ENCODE data around the gene CEP95.
"Not testable (repeated sequence)": the region's sequence is repeated elsewhere in the genome, so short reads cannot be mapped to it uniquely, and the experiment has no call there.

The CEP95 gene, protein sequence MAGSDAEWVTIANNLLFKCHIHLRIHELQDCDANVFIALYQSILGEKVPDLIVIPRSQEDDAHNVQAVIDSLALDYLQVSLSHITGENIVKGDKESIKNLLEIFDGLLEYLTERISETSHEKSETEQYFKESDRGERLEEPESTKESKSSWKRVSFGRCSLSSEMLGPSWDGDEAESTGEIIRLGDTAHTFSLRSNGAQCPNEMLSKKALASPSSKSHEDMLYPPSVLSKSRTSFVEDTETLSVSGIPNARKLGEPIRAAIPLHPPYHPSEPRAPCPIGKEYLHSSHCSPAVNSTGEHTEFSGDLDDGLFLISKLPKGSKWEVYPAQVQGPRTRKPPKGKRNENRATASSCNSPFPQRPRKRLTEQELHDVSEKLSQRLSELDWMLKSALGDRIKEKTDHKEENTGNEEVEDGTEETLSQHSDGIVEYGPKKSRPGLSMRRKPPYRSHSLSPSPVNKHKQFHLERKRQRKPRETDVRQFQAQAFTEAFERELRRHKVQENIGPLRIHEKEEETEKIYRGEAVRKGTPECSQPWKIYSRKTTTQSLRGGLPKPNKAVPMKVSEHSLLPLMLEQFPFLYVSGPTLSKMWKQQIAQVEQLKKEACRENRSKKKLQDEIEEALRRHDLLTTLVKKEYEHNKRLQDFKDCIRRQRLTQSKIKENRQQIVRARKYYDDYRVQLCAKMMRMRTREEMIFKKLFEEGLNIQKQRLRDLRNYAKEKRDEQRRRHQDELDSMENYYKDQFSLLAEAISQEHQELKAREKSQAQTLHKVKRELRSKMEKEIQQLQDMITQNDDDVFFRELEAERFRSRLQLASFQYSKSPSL

DNA sequence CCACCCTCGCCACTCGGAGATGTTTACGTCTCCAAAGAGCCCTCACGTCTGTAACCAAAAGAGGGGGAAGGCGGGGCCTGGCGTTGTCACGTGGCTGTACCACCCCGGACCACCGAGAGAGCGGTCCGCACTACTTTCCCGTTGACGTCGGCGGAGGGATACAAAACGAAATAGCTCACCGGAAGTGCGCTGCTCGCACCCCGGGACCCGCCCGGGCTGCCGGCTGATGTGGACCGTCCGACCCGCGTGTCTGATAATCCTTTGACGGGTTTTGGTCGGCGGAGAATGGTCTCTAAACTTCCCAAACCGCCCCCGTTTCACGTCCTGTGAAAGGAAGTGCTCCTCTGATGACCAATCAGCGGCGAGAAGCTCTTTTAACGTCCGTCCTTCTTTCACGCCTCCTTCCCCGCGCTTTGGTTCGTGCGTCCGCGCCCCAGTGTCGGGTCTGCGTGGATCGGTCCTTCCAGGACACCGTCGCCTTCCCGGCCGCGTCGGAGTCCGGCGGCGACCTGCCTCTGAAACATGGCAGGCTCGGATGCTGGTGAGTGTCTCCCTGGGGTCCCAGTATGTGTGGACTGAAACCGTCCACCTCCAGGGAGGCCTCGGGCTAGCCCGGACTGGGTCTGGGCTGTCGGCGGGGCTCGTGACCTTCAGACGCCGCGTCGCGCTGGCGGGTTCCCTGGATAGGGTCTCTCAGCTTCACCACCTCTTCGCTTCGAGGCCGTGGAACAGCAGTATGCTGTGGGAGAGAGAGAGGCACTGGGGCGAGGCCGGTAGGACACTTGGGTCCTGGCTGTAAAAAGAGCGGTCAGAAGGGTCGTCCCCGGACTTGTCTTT, at the start of gene CEP95:
CEP95 (plus strand) TSS at position 402 of the 837 bp plus-strand sequence; CDS start at position 523, 121 bp downstream.
- DNase-seq (ENCODE audit: low read depth) = peak; percentile 98

DNA sequence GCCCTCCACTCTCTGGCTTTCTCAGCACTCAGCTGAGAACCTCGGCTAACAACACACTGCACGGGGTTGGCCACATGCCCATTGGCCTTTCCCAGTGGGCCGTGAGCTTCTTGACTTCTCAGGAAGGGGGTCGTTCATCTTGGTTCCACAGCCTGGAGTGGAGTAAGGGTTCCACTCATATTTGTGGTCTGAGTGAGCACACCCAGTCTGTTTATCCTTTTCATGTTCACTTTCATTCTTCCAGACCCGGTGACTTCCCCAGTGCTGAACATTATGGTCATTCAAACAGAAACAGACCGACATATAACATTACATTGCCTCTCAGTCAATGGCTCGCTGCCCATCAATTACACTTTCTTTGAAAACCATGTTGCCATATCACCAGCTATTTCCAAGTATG, 49.6 kb upstream of the CEP95 start:
- DNase-seq (ENCODE audit: low read depth) = peak; percentile 79

GRCh38 chr17:64458756-64459155, 48.0 kb upstream of the CEP95 start:
- no peak for DNase-seq (ENCODE audit: low read depth)

GRCh38 chr17:64459284-64459747, 47.5 kb upstream of the CEP95 start:
- peak; percentile 67 for DNase-seq (ENCODE audit: low read depth)

DNA sequence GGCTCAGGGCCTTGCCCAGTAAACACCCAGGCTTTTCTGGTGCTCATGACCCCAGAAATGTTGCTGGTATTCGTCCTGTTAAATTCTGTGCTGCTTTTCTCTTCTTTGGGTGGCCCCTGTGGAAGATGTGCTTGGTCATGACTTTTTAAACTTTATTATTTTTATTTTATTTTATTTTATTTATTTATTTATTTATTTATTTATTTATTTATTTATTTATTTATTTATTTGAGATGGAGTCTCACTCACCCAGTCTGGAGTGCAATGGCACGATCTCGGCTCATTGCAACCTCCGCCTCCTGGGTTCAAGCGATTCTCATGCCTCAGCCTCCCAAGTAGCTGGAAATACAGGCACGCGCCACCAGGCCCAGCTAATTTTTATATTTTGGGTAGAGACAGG, 47.0 kb upstream of the CEP95 start:
- not testable (repeated sequence) for DNase-seq (ENCODE audit: low read depth)

DNA sequence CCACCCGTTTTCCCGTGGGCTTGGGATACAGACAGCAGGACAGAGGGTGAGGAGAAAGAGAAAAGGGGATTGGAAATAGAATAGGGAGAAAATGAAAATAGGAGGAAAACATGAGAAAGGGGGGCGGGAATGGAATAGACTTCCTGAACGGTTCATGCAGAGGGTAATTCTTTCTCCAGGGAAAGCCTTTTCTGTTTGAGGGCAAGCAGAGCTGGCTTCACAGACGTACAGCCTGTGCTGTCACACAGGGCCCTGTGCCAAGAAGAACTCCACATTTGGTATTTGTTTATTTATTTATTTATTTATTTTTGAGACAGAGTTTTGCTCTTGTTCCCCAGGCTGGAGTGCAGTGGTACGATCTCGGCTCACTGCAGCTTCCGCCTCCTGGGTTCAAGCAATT, 45.8 kb upstream of the CEP95 start:
- no peak for DNase-seq (ENCODE audit: low read depth)

GRCh38 chr17:64461788-64462187, 45.0 kb upstream of the CEP95 start:
- DNase-seq (ENCODE audit: low read depth) = no peak

GRCh38 chr17:64466019-64466735, 40.6 kb upstream of the CEP95 start:
- DNase-seq (ENCODE audit: low read depth) = no peak

- not testable (repeated sequence) for DNase-seq (ENCODE audit: low read depth)
Measured at GRCh38 chr17:64466834-64467233, 39.9 kb upstream of the CEP95 start.

GRCh38 chr17:64470625-64471024, 36.2 kb upstream of the CEP95 start:
- no peak for DNase-seq (ENCODE audit: low read depth)

GRCh38 chr17:64471440-64471839, 35.3 kb upstream of the CEP95 start:
- DNase-seq (ENCODE audit: low read depth) = no peak

DNA sequence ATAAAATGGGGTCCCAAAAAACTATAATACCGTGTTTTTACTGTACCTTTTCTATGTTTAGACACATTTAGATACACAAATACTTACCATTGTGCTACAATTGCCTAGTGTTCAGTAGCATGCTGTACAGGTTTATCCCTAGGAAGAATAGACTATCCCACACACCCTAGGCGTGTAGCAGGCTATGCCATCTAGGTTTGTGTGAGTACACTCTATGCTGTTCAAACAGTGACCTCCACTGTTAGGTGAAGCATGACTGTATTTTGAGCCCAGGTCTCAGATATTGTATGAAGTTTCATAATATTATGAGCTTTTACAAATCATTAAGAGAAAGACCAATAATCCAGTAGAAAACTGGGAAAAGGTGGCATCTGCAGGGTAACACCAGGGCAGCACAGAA, 34.2 kb upstream of the CEP95 start:
- no peak for DNase-seq (ENCODE audit: low read depth)

DNA sequence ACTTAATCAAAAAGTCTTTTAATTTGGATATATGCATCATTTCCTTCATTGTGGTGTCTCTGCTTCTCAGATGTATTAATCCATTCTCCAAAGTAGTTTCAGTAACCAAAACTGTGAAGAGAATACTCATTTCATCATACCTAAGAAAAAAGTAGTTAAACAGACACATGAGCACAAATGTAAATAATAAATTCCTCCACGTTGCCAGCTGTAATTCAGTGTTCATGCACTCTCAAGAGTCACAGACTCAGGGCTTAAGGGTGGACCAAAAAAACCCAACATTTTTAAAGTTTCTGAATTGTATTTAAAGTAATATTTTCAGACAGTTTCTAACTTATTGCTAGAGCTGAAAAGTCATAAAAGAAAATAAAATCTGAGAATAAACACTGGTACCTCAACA, 28.9 kb upstream of the CEP95 start:
- no peak for DNase-seq (ENCODE audit: low read depth)

GRCh38 chr17:64480951-64481350, 25.8 kb upstream of the CEP95 start:
- DNase-seq (ENCODE audit: low read depth) = peak; percentile 65

- no peak for DNase-seq (ENCODE audit: low read depth)
Measured at GRCh38 chr17:64484380-64484779, 22.4 kb upstream of the CEP95 start.

- DNase-seq (ENCODE audit: low read depth) = no peak
Measured at GRCh38 chr17:64488301-64488700, 18.5 kb upstream of the CEP95 start.

- DNase-seq (ENCODE audit: low read depth) = peak; percentile 48
Measured at GRCh38 chr17:64491034-64491860, 15.5 kb upstream of the CEP95 start.

- DNase-seq (ENCODE audit: low read depth) = peak; percentile 37
Measured at GRCh38 chr17:64491994-64492393, 14.8 kb upstream of the CEP95 start.

- peak; percentile 31 for DNase-seq (ENCODE audit: low read depth)
Measured at GRCh38 chr17:64492481-64493109, 14.2 kb upstream of the CEP95 start.

DNA sequence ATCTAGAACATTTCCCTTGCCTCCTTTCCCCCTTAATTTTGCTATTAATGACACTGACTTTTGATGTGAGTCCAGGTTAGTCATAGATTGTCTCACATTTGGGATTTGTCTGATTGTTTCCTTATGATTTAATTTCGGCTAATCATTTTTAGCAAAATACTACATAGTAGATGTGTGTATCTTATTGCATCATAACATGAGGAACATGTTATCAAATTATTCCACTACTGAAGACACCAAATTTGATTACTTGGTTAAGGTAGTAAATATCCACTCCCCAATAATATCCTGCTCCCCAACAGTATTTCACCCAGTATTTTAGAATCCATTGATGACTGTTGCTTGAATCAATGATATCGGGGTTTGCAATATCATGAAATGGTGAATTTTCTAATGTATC, 12.7 kb upstream of the CEP95 start:
- no peak for DNase-seq (ENCODE audit: low read depth)

Data from amniotic epithelial cell (primary cell).